ENCODE data around the gene TTC27. TPM values are rescaled to one million over a fixed set of nuclear protein-coding genes. Genes with fewer than 3 reads are reported as not detected.

Gene TTC27
- total RNA-seq (2022; extraction: Qiagen RNA extraction; ENCODE audit: low read depth) = 24.0 to 28.8 TPM (median 25.2 TPM) in 5 replicates

GRCh38 chr2:32627814-32628579 is at the start of gene TTC27:
TTC27 (plus strand) TSS chr2:32628050; CDS start chr2:32628293, 243 bp downstream.

Data from A549 treated with RU486 at 1 μM for 4 hours (cell line).